DND-41 (cell line): ENCODE measurements around the gene CDH2.

Source experiments
- ATAC-seq: fragments of 200-7000 bp; cut with Tn5 transposase; 3 replicates; pipeline ENCODE4 v1.9.1; 2021; ENCODE audit warnings: low read depth; ENCODE audit not compliant: insufficient read depth
- DNase-seq: peaks from one replicate; pipeline ENCODE4 v3.0.0-alpha.2; 2020
- H2AFZ ChIP-seq: 2 replicates; pipeline ENCODE4 v1.6.0; 2012; ENCODE audit warnings: low read depth, low read length
- H3K27ac ChIP-seq: 2 replicates; pipeline ENCODE4 v1.5.1; 2012; ENCODE audit warnings: low read length, inconsistent platforms
- H3K27me3 ChIP-seq: fragments of 200-600 bp; sonication (generic); 2 replicates; pipeline ENCODE4 v1.6.0; 2012; ENCODE audit warnings: low read length, mild to moderate bottlenecking, inconsistent platforms; ENCODE audit not compliant: insufficient read depth, poor library complexity
- H3K36me3 ChIP-seq: 2 replicates; pipeline ENCODE4 v1.5.1; 2012; ENCODE audit warnings: low read length, inconsistent platforms; ENCODE audit not compliant: insufficient read depth
- H3K4me1 ChIP-seq: 2 replicates; pipeline ENCODE4 v1.5.1; 2012; ENCODE audit warnings: mild to moderate bottlenecking, low read length; ENCODE audit not compliant: insufficient read depth
- H3K4me2 ChIP-seq: 2 replicates; pipeline ENCODE4 v1.6.0; 2012; ENCODE audit warnings: mild to moderate bottlenecking, moderate library complexity, low read length, inconsistent platforms; ENCODE audit not compliant: insufficient read depth
- H3K4me3 ChIP-seq, 2 experiments: fragments of 200-600 bp in 1 of 2; shearing (Covaris generic) in 1 of 2; 2 replicates each; pipeline ENCODE4 v1.5.1; 2012 to 2016; ENCODE audit warnings: inconsistent platforms in 2 of 2, low read length in 2 of 2, mild to moderate bottlenecking in 2 of 2, low read depth in 1 of 2, moderate library complexity in 1 of 2
- H3K79me2 ChIP-seq: 2 replicates; pipeline ENCODE4 v1.6.0; 2012; ENCODE audit warnings: low read length, inconsistent platforms; ENCODE audit not compliant: insufficient read depth
- H3K9ac ChIP-seq: 2 replicates; pipeline ENCODE4 v1.6.0; 2012; ENCODE audit warnings: low read depth, mild to moderate bottlenecking, inconsistent platforms, low read length, moderate library complexity
- H3K9me3 ChIP-seq: 2 replicates; pipeline ENCODE4 v1.5.1; 2012; ENCODE audit warnings: low read length, moderate library complexity, mild to moderate bottlenecking, inconsistent platforms; ENCODE audit not compliant: insufficient read depth, severe bottlenecking
- H4K20me1 ChIP-seq: 2 replicates; pipeline ENCODE4 v1.6.0; 2012; ENCODE audit warnings: low read length; ENCODE audit not compliant: insufficient read depth
- CTCF ChIP-seq: IDR thresholded peaks from 2 replicates; pipeline ENCODE4 v1.5.1; 2012; ENCODE audit warnings: borderline replicate concordance, low read length, moderate library complexity, mild to moderate bottlenecking; ENCODE audit not compliant: poor library complexity, severe bottlenecking; ENCODE audit errors: extremely low read depth
- EZH2 ChIP-seq: IDR thresholded peaks from 3 replicates; pipeline ENCODE4 v1.6.1; 2012; ENCODE audit warnings: borderline replicate concordance, low read depth, mild to moderate bottlenecking, moderate library complexity, low read length, inconsistent platforms; ENCODE audit not compliant: severe bottlenecking

Gene CDH2

GRCh38 chr18:28018351-28018750 lies 158.6 kb downstream of the CDH2 start:
- H3K4me2 ChIP-seq: no peak overlapping the region
- no peaks in the 10 kb centered on the region for H3K9me3 ChIP-seq
- no peaks in the 10 kb centered on the region for H3K27me3 ChIP-seq
- no peak overlapping the region for H3K9ac ChIP-seq
- no peak for DNase-seq
- no peak overlapping the region for H3K27ac ChIP-seq
- no peaks in the 10 kb centered on the region for H3K36me3 ChIP-seq
- no peak overlapping the region for H2AFZ ChIP-seq
- H4K20me1 ChIP-seq: no peaks in the 10 kb centered on the region
- no peak for ATAC-seq
- no peaks in the 10 kb centered on the region for H3K79me2 ChIP-seq
- TF ChIP-seq EZH2 (no peak), CTCF (no peak)
- no peak overlapping the region for H3K4me3 ChIP-seq
- no peaks in the 10 kb centered on the region for H3K4me1 ChIP-seq

- H3K4me1 ChIP-seq: no peaks in the 10 kb centered on the region
- H3K4me3 ChIP-seq: no peak overlapping the region
- H3K4me2 ChIP-seq: no peak overlapping the region
- peaks cover 3% of the 10 kb centered on the region; the same call in 1 of the 2 replicates for H3K36me3 ChIP-seq
- H3K27me3 ChIP-seq: no peaks in the 10 kb centered on the region
- H4K20me1 ChIP-seq: no peaks in the 10 kb centered on the region
- no peak for DNase-seq
- no peaks in the 10 kb centered on the region for H3K79me2 ChIP-seq
- no peak overlapping the region for H3K27ac ChIP-seq
- H3K9ac ChIP-seq: no peak overlapping the region
- H3K9me3 ChIP-seq: no peaks in the 10 kb centered on the region
- no peak for TF ChIP-seq CTCF
- TF ChIP-seq EZH2: no peak
- ATAC-seq: no peak
- H2AFZ ChIP-seq: no peak overlapping the region
Measured at GRCh38 chr18:28015671-28016070, 161.3 kb downstream of the CDH2 start.

DNA sequence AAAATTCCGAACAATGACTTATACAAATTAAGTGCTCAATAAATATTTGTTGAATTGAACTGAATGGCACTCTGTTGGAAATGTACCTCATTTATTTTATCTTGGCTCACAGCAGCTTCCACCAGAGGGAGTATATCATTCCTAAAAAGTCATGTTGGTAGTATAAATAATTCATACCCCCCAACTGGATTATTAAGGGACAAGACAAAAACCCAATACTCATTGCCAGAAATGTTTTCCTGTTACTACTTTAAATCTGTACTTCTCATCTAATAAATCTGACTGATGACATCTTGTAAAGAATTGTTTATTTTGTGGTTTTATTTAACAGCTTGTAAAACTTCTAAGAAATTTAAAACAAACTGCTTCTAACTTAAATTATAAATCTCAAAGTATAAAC lies 163.9 kb downstream of the CDH2 start:
- Histone ChIP-seq H3K36me3 (peaks cover 13% of the 10 kb centered on the region; the same call in 1 of the 2 replicates), H3K79me2 (no peaks in the 10 kb centered on the region), H3K4me1 (no peaks in the 10 kb centered on the region), H2AFZ (no peak overlapping the region), H3K4me2 (no peak overlapping the region), H3K27ac (no peak overlapping the region), H3K4me3 (no peak overlapping the region), H3K9me3 (no peaks in the 10 kb centered on the region), H3K27me3 (no peaks in the 10 kb centered on the region), H3K9ac (no peak overlapping the region), H4K20me1 (no peaks in the 10 kb centered on the region)
- ATAC-seq (no peak), DNase-seq (no peak)
- no peak for TF ChIP-seq EZH2
- peak; percentile 40 for TF ChIP-seq CTCF

- ATAC-seq: no peak
- H3K4me3 ChIP-seq: no peak overlapping the region
- H3K27me3 ChIP-seq: no peaks in the 10 kb centered on the region
- H3K36me3 ChIP-seq: peaks cover 13% of the 10 kb centered on the region; the same call in 1 of the 2 replicates
- H4K20me1 ChIP-seq: no peaks in the 10 kb centered on the region
- no peaks in the 10 kb centered on the region for H3K9me3 ChIP-seq
- H2AFZ ChIP-seq: no peak overlapping the region
- no peak for DNase-seq
- H3K4me1 ChIP-seq: no peaks in the 10 kb centered on the region
- no peak overlapping the region for H3K27ac ChIP-seq
- H3K9ac ChIP-seq: no peak overlapping the region
- no peaks in the 10 kb centered on the region for H3K79me2 ChIP-seq
- TF ChIP-seq CTCF: no peak
- no peak for TF ChIP-seq EZH2
- H3K4me2 ChIP-seq: no peak overlapping the region
Measured at GRCh38 chr18:28012336-28012735, 164.6 kb downstream of the CDH2 start.
